ENCODE data around the gene PRR3.

GRCh38 chr6:30578051-30578450, 21.0 kb downstream of the PRR3 start:
- no peak for TF ChIP-seq CTCF (conservative IDR thresholded peaks at IDR 0.05; ENCODE audit: low read depth, low read length)
- TF ChIP-seq EZH2 (IDR thresholded peaks at IDR 0.05; ENCODE audit: borderline replicate concordance, low read depth, low read length, poor library complexity, severe bottlenecking), result no peak
